Thyroid gland (tissue), 4 donors: ENCODE data around the gene CDH4. TPM values are rescaled to one million over a fixed set of nuclear protein-coding genes. Genes with fewer than 3 reads are reported as not detected.

Experiments
- DNase-seq, 2 donors: peaks; one replicate each; pipeline ENCODE4 v3.0.0-alpha.2; 2019
- H3K27ac ChIP-seq, 3 donors: fragments of 200-600 bp; sonication (generic); 1 replicate in 2 of 3; 2 replicates in 1 of 3; pipeline ENCODE4 v1.5.1; 2016 to 2019; ENCODE audit warnings: mild to moderate bottlenecking in 1 of 3, moderate library complexity in 1 of 3
- H3K27me3 ChIP-seq: fragments of 200-600 bp; sonication (generic); one replicate; pipeline ENCODE4 v1.5.1; 2019
- H3K36me3 ChIP-seq, 2 donors: fragments of 200-600 bp; sonication (generic); one replicate each; pipeline ENCODE4 v1.5.1; 2016 to 2019
- H3K4me1 ChIP-seq, 2 donors: fragments of 200-600 bp; sonication (generic); one replicate each; pipeline ENCODE4 v1.5.1; 2017 to 2019
- H3K4me3 ChIP-seq, 3 donors: fragments of 200-600 bp; sonication (generic); replicated peaks in 1 of 3; 1 replicate in 2 of 3; 2 replicates in 1 of 3; pipeline ENCODE4 v1.5.1; 2016; ENCODE audit warnings: mild to moderate bottlenecking in 1 of 3
- H3K9me3 ChIP-seq: fragments of 200-600 bp; sonication (generic); one replicate; pipeline ENCODE4 v1.5.1; 2017
- CTCF ChIP-seq, 6 experiments: fragments of 200-600 bp in 3 of 6; fragments of 450-650 bp in 3 of 6; sonication (generic) in 3 of 6; IDR thresholded peaks; one replicate each; pipeline ENCODE4 v1.5.1; 2016 to 2019; ENCODE audit warnings: antibody characterized with exemption in 6 of 6, mild to moderate bottlenecking in 2 of 6, inconsistent platforms in 1 of 6, moderate library complexity in 1 of 6
- POLR2A ChIP-seq, 2 donors: fragments of 450-650 bp; IDR thresholded peaks; one replicate each; pipeline ENCODE4 v1.6.1; 2017; ENCODE audit warnings: antibody characterized with exemption in 2 of 2, mild to moderate bottlenecking in 2 of 2, moderate library complexity in 1 of 2
- whole genome bisulfite sequencing, 2 donors: methylation state at CpG; one replicate each; pipeline ENCODE4 v1.1.5; 2017; 5-methylcytosine and 5-hydroxymethylcytosine counted together
- intact Hi-C: fragments of 100-400 bp; cut with DNase I; formaldehyde crosslinking; loops from one replicate; pipeline ENCODE4 v1.15.1; 2023
- total RNA-seq, 4 donors: library from RNA; depleted of rRNA; stranded (reverse); fragments of >200 nt; gene quantifications; one replicate each; pipeline ENCODE4 v1.2.3, GENCODE V29; 2016

Gene CDH4
- total RNA-seq, 4 donors from 2014 or later = 0.22 to 0.29 (median 0.29) TPM; not detected in 1

- no peaks in the 10 kb centered on the region for H3K27me3 ChIP-seq
- DNase-seq = no peak
- TF ChIP-seq POLR2A (IDR thresholded peaks at IDR 0.05) (no peak), CTCF (IDR thresholded peaks at IDR 0.05) (no peak)
- H3K4me1 ChIP-seq = no peaks in the 10 kb centered on the region
- no peak overlapping the region for H3K27ac ChIP-seq
- intact Hi-C loops = no loop called here
- no peaks in the 10 kb centered on the region for H3K36me3 ChIP-seq
- H3K4me3 ChIP-seq = no peak overlapping the region
- 0 to 1% methylated on average over 1 of the region's 1 CpG for WGBS, 2 donors
- no peaks in the 10 kb centered on the region for H3K9me3 ChIP-seq
Observed at GRCh38 chr20:61620174-61620573, 368.1 kb downstream of the CDH4 start.

DNA sequence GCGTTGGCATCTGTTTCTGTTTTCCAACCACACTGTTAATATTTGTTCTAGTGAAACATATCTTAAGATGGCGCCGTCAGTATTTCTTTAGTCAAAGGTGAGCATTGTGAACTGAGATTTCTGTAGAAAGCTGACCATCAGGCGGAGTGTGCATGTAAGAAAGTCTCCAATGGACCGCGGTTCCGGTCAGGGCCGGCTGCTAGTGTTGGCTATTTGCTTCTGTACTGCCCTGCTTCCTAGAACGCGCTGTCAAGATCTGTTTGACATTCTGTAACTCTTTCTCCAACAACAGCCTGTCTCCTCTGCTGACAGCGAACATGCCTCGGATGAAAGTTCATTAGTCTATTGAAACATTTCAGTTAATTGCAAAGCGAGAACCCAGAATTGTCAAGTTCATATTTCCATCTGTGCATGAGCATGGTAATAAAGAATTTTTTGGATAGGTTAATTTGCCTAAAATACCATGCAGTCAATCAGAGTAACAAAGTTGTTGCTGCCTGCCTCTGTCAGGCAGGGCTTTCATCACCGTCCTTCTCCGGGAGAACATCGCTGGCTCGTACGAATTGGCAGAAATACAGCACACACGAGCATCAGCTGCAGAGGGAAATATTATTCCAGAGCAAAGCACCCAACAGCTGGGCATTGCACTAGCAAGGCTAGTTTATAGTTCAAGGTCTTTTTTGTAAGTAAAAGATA lies 369.1 kb downstream of the CDH4 start:
- 81% methylated on average over 19 of the region's 19 CpGs for WGBS, 2 donors
- no peak for DNase-seq
- Histone ChIP-seq H3K27ac (no peak overlapping the region), H3K27me3 (no peaks in the 10 kb centered on the region), H3K4me1 (no peaks in the 10 kb centered on the region), H3K36me3 (no peaks in the 10 kb centered on the region), H3K9me3 (no peaks in the 10 kb centered on the region), H3K4me3 (no peak overlapping the region)
- no peak for TF ChIP-seq CTCF (IDR thresholded peaks at IDR 0.05)
- no peak for TF ChIP-seq POLR2A (IDR thresholded peaks at IDR 0.05)
- intact Hi-C loops = no loop called here

DNA sequence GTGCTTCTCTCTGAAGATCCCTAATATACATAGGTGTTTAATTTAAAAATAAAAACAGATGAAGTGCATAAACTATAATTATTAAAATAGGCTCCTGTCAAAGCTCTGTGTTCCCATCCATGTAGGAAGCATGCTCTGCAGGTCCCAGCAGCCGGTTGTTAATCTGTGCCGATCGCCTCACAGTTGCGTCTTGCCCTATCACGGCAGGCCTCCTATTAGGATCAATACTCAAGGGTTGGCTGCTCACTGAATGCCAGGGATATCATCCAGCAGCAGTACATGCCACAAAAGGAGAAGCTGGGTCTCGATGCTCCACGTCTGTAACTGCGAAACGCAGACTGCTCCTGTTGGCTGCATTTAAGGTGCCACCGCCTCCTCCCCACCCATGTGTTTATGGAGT lies 369.8 kb downstream of the CDH4 start:
- Histone ChIP-seq H3K4me1 (no peaks in the 10 kb centered on the region), H3K27ac (no peak overlapping the region), H3K9me3 (no peaks in the 10 kb centered on the region), H3K4me3 (no peak overlapping the region), H3K27me3 (no peaks in the 10 kb centered on the region), H3K36me3 (no peaks in the 10 kb centered on the region)
- WGBS, 2 donors = 83 to 88% methylated on average over 10 of the region's 10 CpGs
- intact Hi-C loops = no loop called here
- TF ChIP-seq CTCF (IDR thresholded peaks at IDR 0.05) (no peak), POLR2A (IDR thresholded peaks at IDR 0.05) (no peak)
- no peak for DNase-seq

DNA sequence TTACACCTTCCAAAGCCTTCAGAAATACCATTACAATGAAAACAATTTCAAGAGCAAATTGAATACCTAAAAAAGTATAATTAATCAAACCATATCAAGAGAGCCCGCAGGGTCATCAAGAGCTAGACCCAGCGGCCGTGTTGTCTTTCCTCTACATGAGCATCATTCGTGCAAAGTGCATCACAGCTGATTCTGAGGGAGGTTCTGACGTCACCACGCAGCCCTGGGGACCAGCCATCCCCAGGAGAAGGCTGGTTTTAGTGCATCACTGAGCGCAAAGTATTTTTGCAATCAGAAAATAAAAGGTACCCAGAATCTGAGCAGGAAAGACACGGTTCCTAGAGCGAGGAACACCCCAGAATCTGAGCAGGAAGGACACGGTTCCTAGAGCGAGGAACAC lies 371.4 kb downstream of the CDH4 start:
- 81 to 84% methylated on average over 11 of the region's 11 CpGs for WGBS, 2 donors
- intact Hi-C loops = no loop called here
- no peak overlapping the region for H3K27ac ChIP-seq
- no peaks in the 10 kb centered on the region for H3K27me3 ChIP-seq
- no peak for TF ChIP-seq POLR2A (IDR thresholded peaks at IDR 0.05)
- no peak for TF ChIP-seq CTCF (IDR thresholded peaks at IDR 0.05)
- H3K4me1 ChIP-seq = no peaks in the 10 kb centered on the region
- H3K9me3 ChIP-seq = no peaks in the 10 kb centered on the region
- no peak for DNase-seq
- H3K4me3 ChIP-seq = no peak overlapping the region
- no peaks in the 10 kb centered on the region for H3K36me3 ChIP-seq

GRCh38 chr20:61625246-61625645 lies 373.2 kb downstream of the CDH4 start:
- H3K4me1 ChIP-seq = no peaks in the 10 kb centered on the region
- WGBS, 2 donors = 80 to 82% methylated on average over 8 of the region's 8 CpGs
- H3K27ac ChIP-seq = no peak overlapping the region
- no peak overlapping the region for H3K4me3 ChIP-seq
- no peak for DNase-seq
- H3K36me3 ChIP-seq = no peaks in the 10 kb centered on the region
- TF ChIP-seq POLR2A (IDR thresholded peaks at IDR 0.05) = no peak
- TF ChIP-seq CTCF (IDR thresholded peaks at IDR 0.05) = no peak
- no peaks in the 10 kb centered on the region for H3K9me3 ChIP-seq
- H3K27me3 ChIP-seq = no peaks in the 10 kb centered on the region
- intact Hi-C loops = no loop called here
